ENCODE results near the gene PQBP1.

PQBP1 gene

GRCh38 chrX:48902135-48902534 is 4.4 kb downstream of the PQBP1 start:
- no peak for ATAC-seq
- DNase-seq, result no peak

GRCh38 chrX:48902776-48903175 is 5.0 kb downstream of the PQBP1 start:
- no peak for ATAC-seq

GRCh38 chrX:48903290-48903689 is 5.6 kb downstream of the PQBP1 start:
- ATAC-seq, result no peak

More at GRCh38 chrX:48902776-48903175, 5.0 kb downstream of the PQBP1 start:
- no peak for DNase-seq

GRCh38 chrX:48904180-48904579 is 6.5 kb downstream of the PQBP1 start:
- ATAC-seq (no peak), DNase-seq (no peak)

More at GRCh38 chrX:48903290-48903689, 5.6 kb downstream of the PQBP1 start:
- DNase-seq, result no peak

GRCh38 chrX:48904626-48905025 is 6.9 kb downstream of the PQBP1 start:
- ATAC-seq (no peak), DNase-seq (no peak)

- ATAC-seq (no peak), DNase-seq (no peak)
Observed at GRCh38 chrX:48905090-48905790, 7.5 kb downstream of the PQBP1 start.

GRCh38 chrX:48908600-48908999 is 10.9 kb downstream of the PQBP1 start:
- ATAC-seq (no peak), DNase-seq (no peak)

- ATAC-seq (no peak), DNase-seq (no peak)
Observed at GRCh38 chrX:48909703-48910294, 12.1 kb downstream of the PQBP1 start.

GRCh38 chrX:48910926-48911411 is 13.2 kb downstream of the PQBP1 start:
- DNase-seq, result no peak

GRCh38 chrX:48911412-48912182 is 13.9 kb downstream of the PQBP1 start, which contains the start of gene SLC35A2:
Gene SLC35A2 (minus strand): TSS chrX:48911646. CDS start chrX:48911636, 10 bp downstream.
- ATAC-seq (peak; percentile 81), DNase-seq (peak; percentile 88)

More at GRCh38 chrX:48910926-48911411, 13.2 kb downstream of the PQBP1 start:
- ATAC-seq, result peak; percentile 24

GRCh38 chrX:48913605-48914366 is 16.1 kb downstream of the PQBP1 start:
- ATAC-seq (no peak), DNase-seq (no peak)

GRCh38 chrX:48914593-48915493 is 17.1 kb downstream of the PQBP1 start:
- ATAC-seq, result no peak
- DNase-seq, result no peak

- ATAC-seq, result peak; percentile 45
- peak; percentile 85 for DNase-seq
Observed at GRCh38 chrX:48917139-48918001, 19.6 kb downstream of the PQBP1 start.

GRCh38 chrX:48918301-48918642 is 20.5 kb downstream of the PQBP1 start:
- ATAC-seq (no peak), DNase-seq (no peak)

- DNase-seq (peak; percentile 89), ATAC-seq (peak; percentile 80)
Observed at GRCh38 chrX:48918643-48919340, 21.1 kb downstream of the PQBP1 start, which contains the start of gene PIM2. Gene PIM2 (minus strand): TSS chrX:48919024. CDS start chrX:48918834, 190 bp downstream.

GRCh38 chrX:48919360-48919841 is 21.7 kb downstream of the PQBP1 start:
- DNase-seq, result peak; percentile 47
- peak; percentile 19 for ATAC-seq

- ATAC-seq, result peak; percentile 2
Observed at GRCh38 chrX:48919947-48920717, 22.4 kb downstream of the PQBP1 start.

GRCh38 chrX:48920718-48921104 is 23.0 kb downstream of the PQBP1 start:
- ATAC-seq, result no peak
- no peak for DNase-seq

More at GRCh38 chrX:48919947-48920717, 22.4 kb downstream of the PQBP1 start:
- DNase-seq, result no peak
